Pancreas (tissue), 10 donors: ENCODE results near the gene SLC49A3. TPM values are rescaled to one million over a fixed set of nuclear protein-coding genes. Genes with fewer than 3 reads are reported as not detected.
A peak's percentile ranks its signal among the peaks of the same experiment; 100 is the strongest.

Source experiments
- ATAC-seq, 4 donors: fragments of 200-7000 bp; cut with Tn5 transposase; one replicate each; pipeline versions ENCODE4 v1.8.0 to v1.9.1; 2020; ENCODE audit warnings: mild to moderate bottlenecking in 4 of 4, moderate library complexity in 4 of 4
- DNase-seq, 6 donors: peaks; one replicate each; pipeline ENCODE4 v3.0.0-alpha.2; 2020
- FAIRE-seq: peaks from 2 replicates; lab custom pipeline; 2012; peaks lifted over from hg19 to GRCh38; lab: Jason Lieb, UNC
- H3K27ac ChIP-seq, 4 donors: fragments of 200-600 bp; sonication (generic); 1 replicate in 3 of 4; 2 replicates in 1 of 4; pipeline versions ENCODE4 v1.5.0 to v1.8.0; 2020
- H3K27me3 ChIP-seq, 4 donors: fragments of 200-600 bp; one replicate each; pipeline ENCODE4 v1.8.0; 2021
- H3K36me3 ChIP-seq, 3 donors: fragments of 200-600 bp; sonication (generic) in 1 of 3; one replicate each; pipeline versions ENCODE4 v1.5.0 to v1.8.0; 2020 to 2021
- H3K4me1 ChIP-seq, 3 donors: fragments of 200-600 bp; one replicate each; pipeline ENCODE4 v1.8.0; 2021
- H3K4me3 ChIP-seq, 4 donors: fragments of 200-600 bp; sonication (generic) in 2 of 4; one replicate each; pipeline versions ENCODE4 v1.5.0 to v1.8.0; 2020 to 2021
- H3K9me3 ChIP-seq, 4 donors: fragments of 200-600 bp; one replicate each; pipeline ENCODE4 v1.8.0; 2021
- WGBS, 2 donors: extraction: QIAGEN DNeasy Blood & Tissue Kit; methylation state at CpG; one replicate each; pipeline ENCODE4 v1.1.7; 2013; 5-methylcytosine and 5-hydroxymethylcytosine counted together
- intact Hi-C, 3 donors: fragments of 100-400 bp; cut with DNase I; formaldehyde crosslinking; loops; one replicate each; pipeline versions ENCODE4 v1.11.1 to v1.14.2; 2022
- polyA plus RNA-seq, 2 donors: library from polyadenylated mRNA; stranded (reverse); fragments of 200-250 nt; gene quantifications; one replicate each; pipeline ENCODE4 v1.2.3, GENCODE V29; 2013
- total RNA-seq, 6 donors: library from RNA; stranded (reverse); fragmentation: NEBNext Ultra II Directional in 4 of 6; extraction: Animal tissue kit (Norgen Biotek cat#: 25700) in 4 of 6; gene quantifications; one replicate each; pipeline versions ENCODE4 v1.2.1 to v1.2.4, GENCODE V29; 2021 to 2023
- TF ChIP-seq, protein P1 (sequence below), 4 donors: fragments of 200-600 bp; sonication (generic) in 3 of 4; IDR thresholded peaks; one replicate each; pipeline versions ENCODE4 v1.5.0 to v1.8.0; 2021; ENCODE audit warnings: antibody characterized with exemption in 4 of 4
- donor health status: healthy with polysubstance abuse.
- donor health status: DM: no; HTN: no; CAD: no; lungs with moderate emphysema.
- donor health status: DM: no; HTN: no; CAD: no.
- donor health status: control.
- donor health status: control.
- donor health status: Bipolar disorder and iron deficiency.
- donor health status: DM: yes; HTN: yes; CAD: no.
- donor health status: DM: no; HTN: no; CAD: no.
- donor health status: DM: no; HTN: no; CAD: no.
- donor health status: DM: yes; HTN: yes; CAD: no.

The SLC49A3 gene
- total and polyA plus RNA-seq, 8 donors = 3.3 to 20.8 (median 6.1) TPM

GRCh38 chr4:683247-683897 lies 5.6 kb downstream of the SLC49A3 start:
- H3K27me3 ChIP-seq = no peaks in the 10 kb centered on the region
- TF ChIP-seq, protein P1, sequence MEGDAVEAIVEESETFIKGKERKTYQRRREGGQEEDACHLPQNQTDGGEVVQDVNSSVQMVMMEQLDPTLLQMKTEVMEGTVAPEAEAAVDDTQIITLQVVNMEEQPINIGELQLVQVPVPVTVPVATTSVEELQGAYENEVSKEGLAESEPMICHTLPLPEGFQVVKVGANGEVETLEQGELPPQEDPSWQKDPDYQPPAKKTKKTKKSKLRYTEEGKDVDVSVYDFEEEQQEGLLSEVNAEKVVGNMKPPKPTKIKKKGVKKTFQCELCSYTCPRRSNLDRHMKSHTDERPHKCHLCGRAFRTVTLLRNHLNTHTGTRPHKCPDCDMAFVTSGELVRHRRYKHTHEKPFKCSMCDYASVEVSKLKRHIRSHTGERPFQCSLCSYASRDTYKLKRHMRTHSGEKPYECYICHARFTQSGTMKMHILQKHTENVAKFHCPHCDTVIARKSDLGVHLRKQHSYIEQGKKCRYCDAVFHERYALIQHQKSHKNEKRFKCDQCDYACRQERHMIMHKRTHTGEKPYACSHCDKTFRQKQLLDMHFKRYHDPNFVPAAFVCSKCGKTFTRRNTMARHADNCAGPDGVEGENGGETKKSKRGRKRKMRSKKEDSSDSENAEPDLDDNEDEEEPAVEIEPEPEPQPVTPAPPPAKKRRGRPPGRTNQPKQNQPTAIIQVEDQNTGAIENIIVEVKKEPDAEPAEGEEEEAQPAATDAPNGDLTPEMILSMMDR (IDR thresholded peaks at IDR 0.05) = no peak
- no peak overlapping the region for H3K27ac ChIP-seq
- FAIRE-seq (no peak), ATAC-seq (no peak), DNase-seq (peak in 1 of 6 donors; percentile 35)
- intact Hi-C loops = no loop called here
- no peaks in the 10 kb centered on the region for H3K36me3 ChIP-seq
- no peak overlapping the region for H3K4me3 ChIP-seq
- H3K4me1 ChIP-seq = peaks cover 0 to 7% (median 0%) of the 10 kb centered on the region in 3 donors
- no peaks in the 10 kb centered on the region for H3K9me3 ChIP-seq
- WGBS, 2 donors = 76 to 81% methylated on average over 24 to 25 of the region's 25 CpGs

DNA sequence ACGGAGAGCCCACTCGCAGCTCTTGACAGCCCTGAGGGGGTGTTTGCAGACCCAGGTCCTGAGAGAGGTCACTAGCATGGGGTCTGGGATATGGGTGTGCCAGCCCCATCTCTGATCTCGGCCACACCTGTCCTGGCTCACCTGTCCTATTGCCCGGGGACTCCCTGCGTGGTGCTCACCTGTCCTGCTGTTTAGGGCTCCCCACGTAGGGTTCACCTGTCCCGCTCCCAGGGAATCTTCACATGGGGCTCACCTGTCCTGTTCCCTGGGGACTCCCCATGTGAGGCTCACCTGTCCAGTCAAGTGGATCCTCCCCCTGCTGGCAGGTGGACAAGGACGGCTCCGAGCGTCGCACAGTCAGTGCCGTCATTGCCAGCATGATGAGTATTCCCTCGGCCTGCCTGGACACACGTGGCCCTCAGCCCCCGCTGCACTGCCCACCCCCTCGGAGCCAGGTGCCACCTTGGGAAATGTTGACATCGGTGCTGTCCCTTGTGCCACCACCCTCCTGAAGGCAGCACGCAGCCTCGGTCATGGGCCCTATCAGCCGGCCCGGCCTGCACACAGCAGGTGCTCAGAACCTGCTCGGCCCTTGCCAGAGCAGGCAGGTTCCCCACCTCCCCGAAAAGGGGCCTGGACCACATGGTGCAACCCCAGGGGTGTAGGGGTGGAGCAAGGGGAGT lies 6.3 kb downstream of the SLC49A3 start:
- 68 to 74% methylated on average over 22 to 23 of the region's 23 CpGs for WGBS, 2 donors
- no peaks in the 10 kb centered on the region for H3K27me3 ChIP-seq
- DNase-seq (peak in 1 of 6 donors; percentile 41), FAIRE-seq (no peak), ATAC-seq (no peak)
- TF ChIP-seq, protein P1 (IDR thresholded peaks at IDR 0.05) = no peak
- intact Hi-C loops = no loop called here
- no peaks in the 10 kb centered on the region for H3K9me3 ChIP-seq
- no peaks in the 10 kb centered on the region for H3K36me3 ChIP-seq
- no peak overlapping the region for H3K4me3 ChIP-seq
- H3K27ac ChIP-seq = no peak overlapping the region
- H3K4me1 ChIP-seq = peaks cover 0 to 7% (median 0%) of the 10 kb centered on the region in 3 donors

- Histone ChIP-seq H3K36me3 (no peaks in the 10 kb centered on the region), H3K27me3 (no peaks in the 10 kb centered on the region), H3K4me1 (peaks cover 0 to under 1% (median 0%) of the 10 kb centered on the region in 3 donors), H3K4me3 (peak overlapping the region in 2 of 4 donors; percentile 11 to 27), H3K9me3 (no peaks in the 10 kb centered on the region), H3K27ac (no peak overlapping the region)
- intact Hi-C loops = no loop called here
- DNase-seq = peak in 4 of 6 donors; percentile 71 to 79 (median 76)
- FAIRE-seq = no peak
- peak; percentile 34 to 72 (median 48) for ATAC-seq
- TF ChIP-seq, protein P1 (IDR thresholded peaks at IDR 0.05) = no peak
- 42 to 58% methylated on average over 51 to 54 of the region's 58 CpGs for WGBS, 2 donors
Measured at GRCh38 chr4:681736-682451, 7.1 kb downstream of the SLC49A3 start.

GRCh38 chr4:680928-681645 lies 7.9 kb downstream of the SLC49A3 start:
- no peak overlapping the region for H3K27ac ChIP-seq
- H3K36me3 ChIP-seq = no peaks in the 10 kb centered on the region
- TF ChIP-seq, protein P1 (IDR thresholded peaks at IDR 0.05) = no peak
- FAIRE-seq (no peak), DNase-seq (peak in 3 of 6 donors; percentile 65 to 83 (median 73)), ATAC-seq (peak; percentile 11 to 47 (median 36))
- intact Hi-C loops = no loop called here
- WGBS, 2 donors = 18 to 21% methylated on average over 39 to 56 of the region's 62 CpGs
- H3K4me3 ChIP-seq = peak overlapping the region in 3 of 4 donors; percentile 18 to 44 (median 34)
- no peaks in the 10 kb centered on the region for H3K9me3 ChIP-seq
- H3K4me1 ChIP-seq = no peaks in the 10 kb centered on the region
- no peaks in the 10 kb centered on the region for H3K27me3 ChIP-seq
